ENCODE data around the gene SLC30A10. TPM values are rescaled to one million over a fixed set of nuclear protein-coding genes. Genes with fewer than 3 reads are reported as not detected.

The SLC30A10 gene
- total and polyA plus RNA-seq, 12 donors, result 0.15 to 0.56 (median 0.23) TPM; not detected in 4

DNA sequence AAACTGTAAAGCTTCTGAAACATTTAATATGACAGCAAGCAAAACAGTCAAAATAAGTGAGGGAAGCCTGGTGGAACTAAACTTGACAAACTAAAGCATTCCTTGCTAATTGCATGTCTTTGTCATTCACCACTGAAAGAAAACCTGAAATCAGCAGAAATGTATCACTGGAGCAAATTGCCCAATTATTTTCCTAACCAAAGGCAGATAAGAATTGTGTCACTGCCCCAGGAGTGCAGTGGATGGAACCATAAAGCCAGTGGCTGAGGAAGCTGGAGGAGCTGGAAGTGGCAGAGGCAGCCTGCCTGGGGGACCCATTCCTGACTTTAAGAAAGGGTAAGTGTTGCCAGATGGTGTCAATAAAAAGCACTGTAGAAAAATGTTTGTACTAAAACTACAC is 2.7 kb upstream of the SLC30A10 start:
- no peaks in the 10 kb centered on the region for H3K9me3 ChIP-seq
- H3K4me3 ChIP-seq, result no peak overlapping the region
- intact Hi-C loops (cut with DNase I), result no loop called here
- DNase-seq (no peak), ATAC-seq (no peak)
- TF ChIP-seq, protein P1, sequence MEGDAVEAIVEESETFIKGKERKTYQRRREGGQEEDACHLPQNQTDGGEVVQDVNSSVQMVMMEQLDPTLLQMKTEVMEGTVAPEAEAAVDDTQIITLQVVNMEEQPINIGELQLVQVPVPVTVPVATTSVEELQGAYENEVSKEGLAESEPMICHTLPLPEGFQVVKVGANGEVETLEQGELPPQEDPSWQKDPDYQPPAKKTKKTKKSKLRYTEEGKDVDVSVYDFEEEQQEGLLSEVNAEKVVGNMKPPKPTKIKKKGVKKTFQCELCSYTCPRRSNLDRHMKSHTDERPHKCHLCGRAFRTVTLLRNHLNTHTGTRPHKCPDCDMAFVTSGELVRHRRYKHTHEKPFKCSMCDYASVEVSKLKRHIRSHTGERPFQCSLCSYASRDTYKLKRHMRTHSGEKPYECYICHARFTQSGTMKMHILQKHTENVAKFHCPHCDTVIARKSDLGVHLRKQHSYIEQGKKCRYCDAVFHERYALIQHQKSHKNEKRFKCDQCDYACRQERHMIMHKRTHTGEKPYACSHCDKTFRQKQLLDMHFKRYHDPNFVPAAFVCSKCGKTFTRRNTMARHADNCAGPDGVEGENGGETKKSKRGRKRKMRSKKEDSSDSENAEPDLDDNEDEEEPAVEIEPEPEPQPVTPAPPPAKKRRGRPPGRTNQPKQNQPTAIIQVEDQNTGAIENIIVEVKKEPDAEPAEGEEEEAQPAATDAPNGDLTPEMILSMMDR (IDR thresholded peaks at IDR 0.05), result no peak
- H3K4me1 ChIP-seq, result peaks cover 0 to 15% (median 10%) of the 10 kb centered on the region in 9 donors
- no peaks in the 10 kb centered on the region for H3K36me3 ChIP-seq
- peaks cover 0 to 45% (median 36%) of the 10 kb centered on the region in 7 donors for H3K27me3 ChIP-seq
- no peak overlapping the region for H3K27ac ChIP-seq

DNA sequence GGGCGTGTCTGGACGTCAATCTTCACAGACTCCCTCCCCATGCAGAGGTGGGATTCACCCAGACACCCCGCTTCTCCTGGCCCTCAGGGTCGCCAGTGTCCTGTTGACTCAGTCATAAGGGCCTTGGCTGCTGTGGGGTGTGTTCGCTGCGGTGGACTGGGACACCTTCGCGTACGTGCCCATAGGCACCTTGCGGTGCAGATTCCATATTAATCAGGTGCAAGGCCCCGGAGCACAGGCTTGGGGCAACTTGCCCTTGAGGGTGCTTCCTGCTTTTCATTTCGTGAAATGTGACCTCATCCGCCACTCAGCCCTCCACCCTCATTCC is 398 bp upstream of the SLC30A10 start:
- no peaks in the 10 kb centered on the region for H3K36me3 ChIP-seq
- peaks cover 0 to 49% (median 40%) of the 10 kb centered on the region in 7 donors for H3K27me3 ChIP-seq
- H3K4me1 ChIP-seq, result peaks cover 0 to 15% (median 10%) of the 10 kb centered on the region in 9 donors
- DNase-seq (no peak), ATAC-seq (peak in 2 of 8 donors; percentile 17 to 18)
- TF ChIP-seq, protein P1 (IDR thresholded peaks at IDR 0.05), result no peak
- no peak overlapping the region for H3K27ac ChIP-seq
- WGBS, 2 donors, result 46 to 47% methylated on average over 13 of the region's 13 CpGs
- intact Hi-C loops (cut with DNase I), result no loop called here
- no peaks in the 10 kb centered on the region for H3K9me3 ChIP-seq
- peak overlapping the region in 9 of 10 donors; percentile 33 to 57 (median 48) for H3K4me3 ChIP-seq

DNA sequence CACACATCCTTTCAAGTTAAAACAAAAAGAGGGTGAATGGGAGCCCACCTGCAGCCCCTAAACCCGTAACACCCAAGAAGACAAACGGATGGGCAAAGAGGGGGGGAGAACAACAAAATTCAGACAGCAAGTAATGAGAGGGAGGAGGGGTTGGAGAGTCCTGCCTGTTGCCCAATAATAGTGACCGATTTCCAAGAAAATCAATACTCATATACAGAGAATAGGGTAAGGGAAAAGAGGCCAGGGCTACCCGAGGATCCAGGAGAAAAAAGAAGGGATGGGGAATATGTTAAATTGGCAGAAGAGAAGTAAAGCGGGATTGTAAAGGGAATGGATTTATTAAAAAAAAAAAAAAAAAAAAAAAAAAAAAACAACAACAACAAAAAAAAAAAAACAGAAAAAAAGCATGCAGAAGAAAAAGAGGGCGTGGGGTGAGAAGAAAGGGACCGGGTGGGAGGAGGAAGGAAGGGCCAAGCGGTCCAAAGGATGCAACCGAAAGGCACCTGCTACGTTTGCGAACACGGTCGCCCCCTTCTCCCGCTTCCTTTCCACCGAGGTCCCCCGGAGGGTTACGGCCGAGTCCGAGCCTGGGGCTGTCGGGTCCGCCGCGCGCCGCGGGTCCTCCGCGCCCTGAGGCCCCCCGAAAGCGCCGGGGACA is 930 bp downstream of the SLC30A10 start:
- TF ChIP-seq, protein P1 (IDR thresholded peaks at IDR 0.05), result no peak
- Histone ChIP-seq H3K27ac (no peak overlapping the region), H3K4me3 (peak overlapping the region; percentile 20 to 57 (median 48)), H3K27me3 (peaks cover 0 to 49% (median 40%) of the 10 kb centered on the region in 7 donors), H3K36me3 (no peaks in the 10 kb centered on the region), H3K9me3 (no peaks in the 10 kb centered on the region), H3K4me1 (peaks cover 0 to 15% (median 10%) of the 10 kb centered on the region in 9 donors)
- intact Hi-C loops (cut with DNase I), result no loop called here
- no peak for DNase-seq
- WGBS, 2 donors, result 15 to 17% methylated on average over 31 of the region's 31 CpGs
- ATAC-seq, result peak in 1 of 8 donors; percentile 4

DNA sequence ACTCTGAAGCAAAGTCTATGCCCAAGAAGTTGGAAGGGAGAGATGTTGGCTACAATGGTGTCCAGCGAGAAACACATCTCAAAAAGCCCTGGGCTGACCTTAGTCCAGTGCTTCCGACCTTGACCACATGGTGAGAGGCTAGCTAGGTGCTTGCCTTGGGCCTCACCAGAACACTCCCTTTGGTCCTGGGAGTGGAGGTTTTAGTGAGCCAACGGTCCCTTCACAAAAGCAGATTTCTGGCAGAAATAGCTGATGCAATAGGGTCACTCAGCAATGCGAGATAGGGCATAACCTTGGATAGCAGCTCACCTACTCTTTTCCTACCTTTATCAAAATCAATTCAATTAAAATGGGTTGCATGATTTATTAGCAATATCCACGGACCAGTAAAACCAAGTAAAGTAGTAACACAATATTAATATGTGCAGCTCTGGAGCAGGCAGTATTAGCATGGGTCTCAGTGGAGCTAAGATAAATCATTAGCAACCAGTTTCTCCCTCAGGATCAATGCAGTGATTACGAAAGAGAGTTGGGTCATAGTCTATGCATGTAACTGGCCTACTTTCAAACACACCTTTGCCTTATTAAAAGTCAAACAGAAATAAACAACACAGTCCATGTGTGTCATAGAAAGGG is 1.9 kb downstream of the SLC30A10 start:
- DNase-seq (no peak), ATAC-seq (no peak)
- peaks cover 0 to 49% (median 40%) of the 10 kb centered on the region in 7 donors for H3K27me3 ChIP-seq
- TF ChIP-seq, protein P1 (IDR thresholded peaks at IDR 0.05), result no peak
- H3K9me3 ChIP-seq, result no peaks in the 10 kb centered on the region
- H3K4me1 ChIP-seq, result peaks cover 0 to 15% (median 10%) of the 10 kb centered on the region in 9 donors
- WGBS, 2 donors, result 90% methylated on average over 6 of the region's 6 CpGs
- intact Hi-C loops (cut with DNase I), result no loop called here
- H3K36me3 ChIP-seq, result no peaks in the 10 kb centered on the region
- H3K27ac ChIP-seq, result no peak overlapping the region
- no peak overlapping the region for H3K4me3 ChIP-seq
